ENCODE measurements around the gene TSHB.
A peak's percentile ranks its signal among the peaks of the same experiment; 100 is the strongest.
"Not testable (repeated sequence)": the region's sequence is repeated elsewhere in the genome, so short reads cannot be mapped to it uniquely, and the experiment has no call there.

TSHB gene

DNA sequence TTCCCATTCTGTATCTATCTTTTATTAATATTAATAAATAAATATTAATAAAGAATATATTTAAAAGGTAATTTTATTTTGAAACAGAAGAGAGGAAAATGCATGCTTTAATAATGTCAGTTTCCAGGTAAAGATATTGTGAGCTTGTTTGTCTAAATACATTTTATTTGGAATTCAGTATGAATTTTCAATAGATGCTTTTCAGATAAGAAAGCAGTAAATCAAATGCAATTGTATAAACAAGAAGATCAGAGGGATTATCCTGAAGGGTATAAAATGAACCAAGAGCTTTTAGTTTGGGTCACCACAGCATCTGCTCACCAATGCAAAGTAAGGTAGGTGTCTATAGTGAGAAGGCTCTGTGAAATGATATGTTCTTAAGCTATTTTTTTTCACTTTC lies at the start of gene TSHB:
TSHB (plus strand) TSS at position 301 of the 400 bp plus-strand sequence. CDS start 3,537 bp downstream, outside the sequence.
- DNase-seq (ENCODE audit: low read depth) = no peak

DNA sequence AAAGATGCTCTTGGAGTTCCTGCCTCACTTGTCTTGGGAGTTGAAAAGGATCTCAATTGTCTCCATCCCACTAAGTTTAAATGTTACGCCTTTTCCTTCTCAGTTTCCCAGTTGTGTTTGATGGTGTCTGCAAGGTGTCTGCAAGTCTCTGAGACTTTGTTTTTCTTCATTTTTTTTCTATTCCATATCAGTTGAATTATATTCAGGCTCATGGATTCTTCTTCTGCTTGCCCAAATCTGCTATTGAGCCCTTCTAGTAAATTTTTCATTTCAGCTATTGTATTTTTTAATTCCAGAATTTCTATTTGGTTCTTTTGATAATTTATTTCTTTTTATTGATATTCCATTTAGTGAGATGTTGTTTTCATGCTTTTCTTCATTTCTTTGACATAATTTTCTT lies 47.4 kb upstream of the TSHB start:
- DNase-seq (ENCODE audit: low read depth) = no peak

DNA sequence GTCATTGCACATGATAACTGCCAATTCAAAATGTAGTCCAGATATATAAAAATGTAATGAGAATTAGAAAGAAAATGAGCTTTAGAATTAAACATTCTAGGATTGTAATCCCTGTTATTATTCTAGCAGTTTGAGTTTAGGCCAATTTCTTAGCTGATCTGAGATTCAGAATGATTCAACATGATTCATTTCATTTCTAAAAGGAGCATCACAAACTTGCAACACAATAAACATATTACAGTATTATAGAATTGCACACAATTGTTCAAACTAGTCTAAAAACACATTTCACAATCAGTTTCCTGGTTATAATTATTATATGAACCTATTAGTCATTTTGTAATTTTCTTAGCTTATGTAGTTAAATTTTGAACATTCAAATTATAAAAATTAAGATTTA lies 43.3 kb upstream of the TSHB start:
- DNase-seq (ENCODE audit: low read depth) = peak; percentile 22

DNA sequence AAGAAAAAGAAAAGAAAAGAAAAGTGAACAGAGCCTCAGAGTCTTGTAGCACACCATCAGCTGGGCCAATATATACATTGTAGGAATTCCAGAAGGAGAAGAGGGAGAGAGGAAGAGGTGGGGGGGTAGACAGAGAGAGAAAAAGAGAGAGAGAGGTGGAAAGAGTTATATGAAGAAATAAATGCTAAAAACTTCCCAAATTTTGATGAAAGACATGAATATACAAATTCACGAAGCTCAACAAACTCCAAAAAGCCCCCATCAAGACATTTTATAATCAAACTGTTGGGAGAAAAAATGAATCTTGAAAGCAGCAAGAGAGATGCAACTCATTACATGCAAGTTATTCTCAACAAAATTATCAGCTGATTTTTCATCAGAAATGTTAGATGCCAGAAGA lies 41.5 kb upstream of the TSHB start:
- no peak for DNase-seq (ENCODE audit: low read depth)

DNA sequence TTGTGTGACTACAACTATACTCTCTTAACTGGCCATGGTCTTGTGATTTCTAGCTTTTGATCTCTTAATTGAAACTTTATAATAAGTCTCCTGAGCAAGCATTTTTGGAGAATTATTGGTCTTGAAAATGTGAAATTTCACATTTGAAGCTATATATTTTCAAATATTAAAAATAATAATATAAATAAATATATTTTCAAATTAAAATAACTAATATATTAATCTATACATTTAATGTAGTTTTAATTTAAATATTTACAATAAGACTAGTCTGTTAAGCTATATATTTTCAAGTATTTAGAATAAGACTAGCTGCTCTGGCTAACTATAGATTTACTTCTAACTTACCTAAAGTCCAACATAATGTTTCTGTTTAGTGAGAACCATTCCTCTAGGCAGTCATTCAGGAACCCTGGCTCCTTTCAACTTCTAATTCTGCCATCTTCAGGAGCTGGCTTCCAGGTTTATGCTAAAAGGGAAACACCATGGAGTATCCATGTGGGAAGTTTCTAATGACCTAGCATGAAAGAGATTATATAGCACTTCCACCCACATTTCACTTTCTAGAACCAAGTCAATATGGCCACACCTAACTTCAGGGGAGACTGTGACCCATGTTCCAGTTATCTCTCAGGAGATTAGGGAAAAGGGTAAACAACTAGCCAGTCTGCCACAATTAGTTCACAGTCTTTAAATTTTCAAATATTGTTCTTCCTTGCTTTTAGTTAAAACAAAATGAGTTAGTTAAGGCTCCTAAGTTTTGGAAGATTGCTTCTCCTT lies 31.9 kb upstream of the TSHB start:
- DNase-seq (ENCODE audit: low read depth) = no peak

DNA sequence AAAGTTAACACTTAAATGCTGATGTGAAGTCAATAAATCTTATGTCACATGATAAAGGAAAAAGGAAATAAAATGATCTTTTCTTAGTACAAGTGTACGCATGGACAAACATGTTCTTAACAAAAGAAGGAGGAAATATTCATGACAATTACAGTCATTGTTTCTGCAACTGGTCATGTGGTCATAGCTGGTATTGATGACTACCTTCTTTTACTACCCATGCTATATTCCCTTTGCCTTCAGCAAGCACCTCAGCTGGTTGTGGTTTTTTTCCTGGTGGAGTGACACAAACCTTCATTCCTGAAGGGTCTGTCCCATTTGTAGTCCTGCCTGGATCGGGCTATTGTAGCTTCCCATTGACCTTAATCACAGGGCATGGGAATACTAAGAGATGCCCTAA lies 23.4 kb upstream of the TSHB start:
- DNase-seq (ENCODE audit: low read depth) = no peak

DNA sequence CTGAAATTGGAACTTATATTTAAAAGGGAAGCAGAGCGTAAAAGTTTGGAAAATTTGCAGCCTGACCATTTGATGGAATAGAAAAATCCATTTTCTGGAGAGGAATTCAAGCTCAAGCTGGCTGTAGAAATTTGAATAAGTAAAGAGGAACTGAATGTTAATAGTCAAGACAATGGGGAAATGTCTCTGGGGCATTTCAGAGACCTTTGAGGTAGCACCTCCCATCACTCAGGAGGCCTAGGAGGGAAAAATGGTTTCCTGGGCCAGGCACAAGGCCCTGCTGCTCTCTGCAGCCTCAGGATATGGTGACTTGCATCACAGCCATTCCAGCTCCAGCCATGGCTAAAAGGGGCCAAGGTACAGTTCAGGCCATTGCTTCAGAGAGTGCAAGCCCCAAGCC lies 17.6 kb upstream of the TSHB start:
- DNase-seq (ENCODE audit: low read depth) = no peak

DNA sequence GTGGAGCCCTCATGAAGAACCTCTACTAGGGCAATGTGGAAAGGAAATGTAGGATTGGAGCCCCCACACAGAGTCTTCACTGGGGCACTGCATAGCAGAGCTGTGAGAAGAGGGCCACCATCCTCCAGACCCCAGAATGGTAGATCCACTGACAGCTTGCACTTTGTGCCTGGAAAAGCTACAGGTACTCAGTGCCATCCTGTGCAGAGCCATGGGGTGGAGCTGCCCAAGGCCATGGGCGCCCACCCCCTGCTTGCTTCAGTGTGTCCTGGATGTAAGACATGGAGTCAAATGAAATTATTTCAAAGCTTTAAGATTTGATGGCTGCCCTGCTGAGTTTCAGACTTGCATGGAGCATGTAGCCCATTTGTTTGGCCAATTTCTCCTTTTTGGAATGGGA lies 17.2 kb upstream of the TSHB start:
- DNase-seq (ENCODE audit: low read depth) = no peak

DNA sequence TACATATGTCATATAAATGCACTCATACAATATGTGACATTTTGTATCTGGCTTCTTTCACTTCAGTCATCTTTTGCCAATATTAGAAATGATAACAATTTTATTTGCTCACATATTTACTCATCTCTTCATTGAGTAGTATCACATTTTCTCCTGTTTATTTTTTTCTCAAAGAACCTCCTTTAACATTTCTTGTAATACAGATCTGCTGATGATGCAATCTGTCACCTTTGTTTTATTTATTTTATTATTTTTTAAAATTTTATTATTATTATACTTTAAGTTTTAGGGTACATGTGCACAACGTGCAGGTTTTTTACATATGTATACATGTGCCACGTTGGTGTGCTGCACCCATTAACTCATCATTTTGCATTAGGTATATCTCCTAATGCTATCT lies 15.8 kb upstream of the TSHB start:
- DNase-seq (ENCODE audit: low read depth) = no peak

DNA sequence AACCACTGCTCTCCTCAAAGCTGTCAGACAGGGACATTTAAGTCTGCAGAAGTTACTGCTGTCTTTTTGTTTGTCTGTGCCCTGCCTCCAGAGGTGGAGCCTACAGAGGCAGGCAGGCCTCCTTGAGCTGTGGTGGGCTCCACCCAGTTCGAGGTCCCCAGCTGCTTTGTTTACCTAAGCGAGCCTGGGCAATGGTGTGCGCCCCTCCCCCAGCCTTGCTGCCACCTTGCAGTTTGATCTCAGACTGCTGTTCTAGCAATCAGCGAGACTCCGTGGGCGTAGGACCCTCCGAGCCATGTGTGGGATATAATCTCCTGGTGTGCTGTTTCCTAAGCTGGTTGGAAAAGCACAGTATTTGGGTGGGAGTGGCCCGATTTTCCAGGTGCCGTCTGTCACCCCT lies 10.1 kb upstream of the TSHB start:
- not testable (repeated sequence) for DNase-seq (ENCODE audit: low read depth)

DNA sequence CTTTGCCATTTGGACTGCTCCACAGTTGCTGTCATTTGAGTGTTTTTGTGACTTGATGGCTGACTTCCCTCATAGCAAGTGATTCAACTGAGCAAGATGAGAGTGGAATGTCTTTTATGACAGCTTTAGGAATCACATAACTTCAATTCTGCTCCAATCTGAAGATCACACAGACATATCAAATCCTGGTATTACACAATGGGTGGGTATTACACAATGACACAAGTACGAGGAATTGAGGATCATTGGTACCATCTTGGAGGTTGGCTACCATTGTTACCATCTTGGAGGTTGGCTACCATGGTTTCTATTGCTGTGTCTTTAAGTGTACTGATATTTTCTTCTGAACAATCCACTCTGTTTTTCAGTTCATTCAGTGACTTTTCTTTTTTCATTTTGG lies 8.5 kb upstream of the TSHB start:
- no peak for DNase-seq (ENCODE audit: low read depth)

DNA sequence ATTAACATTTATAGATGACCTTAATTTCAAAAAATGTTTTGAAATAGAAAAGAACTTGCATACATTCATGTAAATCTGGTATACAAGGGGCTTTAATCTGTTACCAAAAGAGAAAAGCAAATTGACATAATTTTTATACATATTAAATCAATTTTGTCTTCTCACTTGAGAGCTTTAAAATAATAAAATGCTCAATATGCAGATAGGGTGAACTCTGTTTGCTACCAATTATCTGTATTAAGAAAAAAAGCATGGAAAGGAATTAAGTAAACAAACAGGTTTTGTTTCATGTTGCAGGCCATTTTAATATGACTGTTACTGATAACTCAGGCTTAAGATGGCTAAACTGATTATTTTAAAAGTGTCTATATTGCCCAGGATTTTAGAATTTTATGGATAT lies 6.0 kb upstream of the TSHB start:
- DNase-seq (ENCODE audit: low read depth) = no peak

DNA sequence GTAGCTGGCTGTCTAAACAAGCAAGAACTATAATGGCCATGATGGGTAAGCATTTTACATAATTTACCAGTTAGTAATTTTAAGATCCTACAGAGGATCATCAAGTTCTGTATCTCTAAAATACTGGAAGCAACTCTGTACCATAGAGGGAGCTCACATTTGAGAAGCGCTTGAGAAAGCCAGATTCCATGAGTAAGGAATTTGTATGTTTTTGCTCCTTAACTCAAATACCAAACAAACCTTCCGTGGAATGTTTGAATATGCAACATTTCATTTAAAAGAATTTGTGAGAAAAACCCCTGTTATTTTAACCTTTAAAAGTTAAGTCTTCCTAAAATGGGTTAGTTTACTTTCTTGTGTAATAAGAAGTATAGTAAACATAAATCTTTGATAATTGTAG lies 2.0 kb downstream of the TSHB start:
- no peak for DNase-seq (ENCODE audit: low read depth)

DNA sequence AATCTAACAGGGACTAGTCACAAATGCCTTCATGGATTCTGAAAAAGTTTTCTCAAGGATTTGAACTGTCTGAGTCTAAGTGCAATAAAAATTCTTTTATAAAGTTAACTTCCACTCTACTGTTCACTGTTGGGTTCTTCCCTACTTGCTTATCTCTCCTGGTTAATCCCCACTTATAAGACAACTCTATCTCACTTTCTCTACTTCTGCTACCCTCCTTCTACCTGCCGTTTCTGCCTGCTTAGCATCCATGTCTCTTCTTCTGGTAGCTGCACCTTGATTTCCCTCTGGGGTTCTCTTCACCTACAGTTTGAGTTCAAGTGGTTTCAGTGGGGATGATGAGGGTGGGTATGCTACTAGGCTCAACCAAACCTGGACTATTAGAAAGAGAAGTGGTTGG lies 6.0 kb downstream of the TSHB start:
- DNase-seq (ENCODE audit: low read depth) = no peak

DNA sequence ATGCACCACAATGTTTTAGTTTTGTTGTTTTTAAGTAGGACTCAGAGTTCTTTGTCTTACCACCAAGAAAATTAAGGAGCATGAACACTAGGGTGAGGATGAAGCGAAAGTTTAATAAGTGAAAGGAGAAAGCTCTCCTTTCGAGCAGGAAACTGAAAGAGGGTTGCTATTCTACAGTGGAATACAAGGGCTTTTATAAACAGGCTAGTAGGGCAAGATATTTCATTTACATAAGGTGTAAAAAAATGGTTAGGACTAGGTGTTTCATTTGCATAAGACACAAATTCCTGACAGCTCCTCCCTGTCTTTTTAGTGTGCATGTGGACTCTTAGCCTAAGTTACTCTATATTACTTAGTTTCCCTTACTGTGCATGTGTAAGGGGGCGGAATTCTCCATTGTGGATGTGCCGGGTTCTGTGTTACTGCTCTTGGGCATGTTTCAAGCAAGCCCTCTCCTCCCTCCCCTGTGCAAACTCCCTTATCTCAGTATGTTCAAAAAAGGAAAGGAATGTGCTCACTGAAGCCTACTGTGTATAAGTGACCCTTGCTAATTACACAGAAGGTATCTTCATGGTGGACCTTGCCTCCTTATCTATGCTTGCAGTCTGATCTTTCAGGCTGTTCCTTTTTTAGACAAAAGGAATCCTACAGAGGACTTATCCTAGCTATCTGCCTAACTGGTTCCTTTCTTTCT lies 7.3 kb downstream of the TSHB start:
- no peak for DNase-seq (ENCODE audit: low read depth)

DNA sequence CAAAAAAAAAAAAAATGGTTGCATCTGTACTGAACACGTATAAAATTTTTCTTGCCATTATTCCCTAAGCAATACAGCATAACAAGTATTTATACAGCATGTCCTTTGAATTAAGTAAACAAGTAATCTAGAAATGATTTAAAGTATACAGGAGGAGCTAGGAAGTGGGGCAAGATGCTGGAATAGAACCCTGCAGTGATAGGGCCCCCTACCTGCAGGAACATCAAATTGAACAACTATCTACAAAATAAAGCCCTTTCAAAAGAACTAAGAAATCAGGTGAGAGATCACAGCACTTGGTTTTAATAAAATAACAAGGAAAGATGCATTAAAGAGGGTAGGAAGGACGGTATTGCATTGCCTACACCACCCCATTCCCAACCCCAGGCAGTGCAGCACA lies 10.9 kb downstream of the TSHB start:
- no peak for DNase-seq (ENCODE audit: low read depth)

DNA sequence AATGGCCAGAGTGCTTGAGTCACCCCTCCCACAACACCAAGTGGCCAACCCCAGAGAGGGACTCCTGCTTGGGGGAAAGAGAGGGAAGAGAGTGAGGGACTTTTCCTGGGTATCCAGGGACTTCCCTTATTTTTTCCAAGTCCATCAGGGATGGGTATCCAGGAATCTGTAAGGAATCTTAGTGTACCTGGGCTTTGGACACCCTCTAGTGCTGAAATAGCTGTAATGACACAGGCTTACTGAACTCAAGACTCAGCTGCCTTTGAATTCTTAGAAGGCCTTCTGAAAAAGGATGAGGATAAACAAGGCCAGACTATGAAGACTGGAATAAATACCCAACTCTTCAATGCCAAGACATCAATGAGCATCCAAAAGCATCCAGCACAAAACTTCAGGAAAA lies 12.0 kb downstream of the TSHB start:
- DNase-seq (ENCODE audit: low read depth) = peak; percentile 57

DNA sequence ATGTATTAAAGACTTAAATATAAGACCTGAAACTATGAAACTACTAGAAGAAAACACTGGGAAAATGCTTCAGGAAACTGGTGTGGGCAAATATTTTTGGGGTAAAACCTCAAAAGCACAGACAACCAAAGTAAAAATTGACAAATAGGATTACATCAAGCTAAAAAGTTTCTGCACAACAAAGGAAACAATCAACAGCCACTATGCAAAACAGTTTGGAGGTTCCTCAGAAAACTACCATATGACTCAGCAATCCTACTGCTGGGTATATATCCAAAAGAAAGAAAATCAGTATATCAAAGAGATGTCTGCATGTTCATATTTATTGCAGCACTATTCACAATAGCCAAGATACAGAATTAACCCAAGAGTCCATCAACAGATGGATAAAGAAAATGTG lies 17.1 kb downstream of the TSHB start:
- no peak for DNase-seq (ENCODE audit: low read depth)

DNA sequence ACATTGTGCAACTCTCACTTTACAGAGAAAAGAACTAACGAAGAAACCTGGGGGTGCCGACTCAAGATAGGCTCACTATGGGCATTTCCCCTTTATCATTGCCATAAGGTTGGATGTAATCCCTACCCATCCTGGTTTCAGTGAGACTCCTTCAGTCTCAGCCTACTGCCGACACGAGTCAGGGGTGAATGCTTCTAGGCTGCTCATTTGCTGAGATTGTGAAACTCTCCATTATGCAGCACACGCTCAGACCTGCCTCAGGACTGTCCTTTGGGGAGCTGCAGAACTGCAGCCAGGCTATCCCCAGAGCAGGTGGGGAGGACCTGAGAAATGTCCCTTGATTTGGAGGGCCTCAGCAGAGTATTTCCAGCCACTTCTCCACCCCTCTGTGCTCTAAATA lies 22.2 kb downstream of the TSHB start:
- no peak for DNase-seq (ENCODE audit: low read depth)

DNA sequence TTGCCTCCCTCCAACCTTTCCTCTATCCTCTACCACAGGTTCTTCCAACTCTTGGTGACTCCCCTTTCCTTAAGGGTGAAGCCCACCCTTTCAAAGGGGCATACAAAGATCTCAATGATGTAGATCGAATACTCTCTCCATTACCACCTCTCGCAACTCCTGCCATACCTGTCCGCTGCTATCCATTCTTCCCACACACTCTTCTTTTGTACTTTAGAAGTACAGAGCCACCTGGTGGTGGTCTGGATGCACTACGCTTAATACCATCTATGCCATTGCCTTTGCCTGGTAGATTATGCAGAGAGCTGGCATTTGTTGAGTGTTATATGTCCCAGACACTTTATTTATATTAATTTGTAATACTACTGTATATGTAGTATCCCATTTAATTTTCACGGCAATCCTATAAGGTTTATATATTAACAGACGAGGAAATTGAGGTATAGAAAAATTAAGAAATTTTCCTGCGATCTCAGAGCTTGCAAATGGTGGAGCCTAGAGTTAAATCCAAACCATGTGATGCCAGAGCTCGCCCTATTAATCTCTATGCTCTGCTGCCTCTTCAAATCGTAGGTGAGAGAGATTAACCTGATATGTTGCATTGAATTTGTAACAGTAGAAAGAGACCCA lies 22.9 kb downstream of the TSHB start:
- DNase-seq (ENCODE audit: low read depth) = peak; percentile 74

DNA sequence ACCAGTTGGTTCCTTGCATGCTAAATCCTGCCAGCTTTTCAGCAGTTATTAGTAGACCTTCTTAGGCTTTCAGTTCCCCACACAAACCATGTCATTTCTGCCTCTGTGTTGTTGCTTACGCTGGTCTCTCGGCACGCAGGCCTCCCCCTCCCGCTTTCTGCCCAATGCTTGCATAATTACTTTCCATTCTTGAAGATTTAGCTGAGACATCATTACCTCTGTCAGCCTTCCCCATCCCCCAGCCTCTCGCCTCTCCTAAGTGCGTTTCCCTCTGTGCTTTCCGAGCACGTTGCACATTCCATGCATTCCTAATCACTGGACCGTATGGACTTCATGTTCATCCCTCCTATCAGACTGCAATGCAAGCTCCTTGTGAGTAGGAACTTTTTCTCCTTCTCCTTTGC lies 26.8 kb downstream of the TSHB start:
- peak; percentile 66 for DNase-seq (ENCODE audit: low read depth)

DNA sequence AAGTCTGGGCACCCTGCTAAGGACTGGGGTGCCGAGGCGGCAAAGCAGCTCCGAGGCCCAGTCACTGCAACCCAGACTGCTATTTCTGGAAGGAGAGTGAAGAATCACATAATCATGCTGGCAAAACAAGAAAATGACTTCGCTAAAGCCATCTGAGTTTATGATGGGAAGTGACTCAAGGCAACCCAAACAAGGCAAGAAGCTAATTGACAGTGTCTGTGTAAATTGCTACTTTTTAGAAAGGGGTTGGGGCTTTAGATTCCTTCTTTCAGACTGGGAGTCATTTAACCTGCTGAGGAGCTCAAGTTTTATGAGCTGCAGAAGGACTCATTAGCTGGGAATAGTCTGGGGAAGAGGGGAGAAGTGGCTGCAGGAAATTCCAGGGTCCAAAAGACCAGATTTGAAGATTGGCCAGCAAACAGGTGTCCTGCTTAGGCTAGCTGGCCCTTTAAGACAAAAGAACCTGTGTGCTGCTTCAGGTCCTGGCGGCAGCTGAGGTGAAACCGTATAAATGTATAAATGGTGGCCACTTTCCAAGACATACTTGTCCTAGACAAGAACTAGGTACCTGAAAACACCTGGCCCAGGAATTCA lies 28.1 kb downstream of the TSHB start:
- DNase-seq (ENCODE audit: low read depth) = no peak

DNA sequence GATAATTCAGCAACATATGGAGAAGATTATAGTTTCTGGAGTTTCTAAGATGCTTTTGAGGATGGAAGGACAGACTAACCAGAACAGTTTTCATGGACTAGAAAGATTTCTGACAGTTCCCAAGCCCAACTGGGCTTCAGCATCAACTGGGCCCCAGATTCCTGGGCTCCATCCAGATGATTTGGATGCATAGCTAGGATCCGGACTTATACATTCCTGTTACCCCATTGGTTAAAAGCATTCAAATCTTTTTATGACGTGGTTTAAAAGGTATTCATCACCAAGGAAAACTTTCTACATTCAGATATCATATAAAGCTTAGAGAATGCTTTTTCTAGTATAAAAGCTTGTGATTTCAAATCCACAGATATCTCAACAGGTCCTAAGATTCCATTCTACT lies 29.7 kb downstream of the TSHB start:
- DNase-seq (ENCODE audit: low read depth) = peak; percentile 7
